BLaER1 treated with 17β-estradiol and CSF1 and Interleukin-3, amounts not matched to agents 10 nM and 100 nM (cell line): ENCODE results near the gene GREM2.

ENCODE experiments used
- H3K27ac ChIP-seq, 11 experiments: shearing (Covaris generic); formaldehyde crosslinking; 2 replicates each; pipeline ENCODE4 v1.8.1; 2022
- H3K27me3 ChIP-seq, 11 experiments: shearing (Covaris generic); formaldehyde crosslinking; 2 replicates each; pipeline ENCODE4 v1.8.1; 2022
- H3K36me3 ChIP-seq, 11 experiments: shearing (Covaris generic); formaldehyde crosslinking; 2 replicates each; pipeline ENCODE4 v1.8.1; 2022
- H3K4me1 ChIP-seq, 10 experiments: shearing (Covaris generic); formaldehyde crosslinking; 2 replicates each; pipeline ENCODE4 v1.8.1; 2022
- H3K4me2 ChIP-seq, 11 experiments: shearing (Covaris generic); formaldehyde crosslinking; 2 replicates each; pipeline ENCODE4 v1.8.1; 2022
- H3K4me3 ChIP-seq, 10 experiments: shearing (Covaris generic); formaldehyde crosslinking; 2 replicates each; pipeline ENCODE4 v1.8.1; 2022
- H3K9ac ChIP-seq, 11 experiments: shearing (Covaris generic); formaldehyde crosslinking; 2 replicates each; pipeline ENCODE4 v1.8.1; 2022
- H3K9me3 ChIP-seq, 11 experiments: shearing (Covaris generic); formaldehyde crosslinking; replicated peaks in 1 of 11; 2 replicates each; pipeline ENCODE4 v1.8.1; 2022
- H4K20me1 ChIP-seq, 11 experiments: shearing (Covaris generic); formaldehyde crosslinking; 2 replicates each; pipeline ENCODE4 v1.8.1; 2022
- Cebpa-rat ChIP-seq, 11 experiments: shearing (Covaris generic); IDR thresholded peaks; 2 replicates each; pipeline ENCODE4 v1.8.1; 2022

The GREM2 gene

GRCh38 chr1:240559781-240560180, 52.2 kb downstream of the GREM2 start:
- Histone ChIP-seq H3K36me3 (no peaks in the 10 kb centered on the region; a peak in 1 of 22 replicates), H3K9ac (no peak overlapping the region), H3K9me3 (peaks cover 7 to 47% (median 30%) of the 10 kb centered on the region in 11 experiments; a peak in 20 of 22 replicates), H3K27me3 (no peaks in the 10 kb centered on the region), H3K27ac (no peak overlapping the region), H3K4me3 (no peak overlapping the region), H3K4me1 (peaks cover 6 to 29% (median 18%) of the 10 kb centered on the region in 10 experiments; a peak in 17 of 20 replicates), H3K4me2 (0 out of 22 replicates have a peak overlapping the region, but pooled peaks of 1 of the 11 experiments have one; percentile 8), H4K20me1 (no peaks in the 10 kb centered on the region)
- no peak for TF ChIP-seq Cebpa-rat (IDR thresholded peaks at IDR 0.05)

- no peaks in the 10 kb centered on the region; a peak in 1 of 22 replicates for H3K36me3 ChIP-seq
- H4K20me1 ChIP-seq, result no peaks in the 10 kb centered on the region
- H3K4me3 ChIP-seq, result no peak overlapping the region
- H3K4me1 ChIP-seq, result peaks cover 0 to 19% (median 12%) of the 10 kb centered on the region in 10 experiments; a peak in 11 of 20 replicates
- no peak overlapping the region for H3K9ac ChIP-seq
- TF ChIP-seq Cebpa-rat (IDR thresholded peaks at IDR 0.05), result no peak
- H3K27me3 ChIP-seq, result no peaks in the 10 kb centered on the region
- peaks cover 7 to 47% (median 32%) of the 10 kb centered on the region in 11 experiments; a peak in 20 of 22 replicates for H3K9me3 ChIP-seq
- peak overlapping the region in 4 of 11 experiments; percentile 32 to 79 (median 42); a peak in 5 of 22 replicates for H3K4me2 ChIP-seq
- no peak overlapping the region for H3K27ac ChIP-seq
Measured at GRCh38 chr1:240555524-240555923, 56.4 kb downstream of the GREM2 start.

GRCh38 chr1:240553351-240553750, 58.6 kb downstream of the GREM2 start:
- H3K9me3 ChIP-seq, result peaks cover 4 to 38% (median 21%) of the 10 kb centered on the region in 11 experiments; a peak in 19 of 22 replicates
- H4K20me1 ChIP-seq, result no peaks in the 10 kb centered on the region
- no peaks in the 10 kb centered on the region; a peak in 1 of 22 replicates for H3K36me3 ChIP-seq
- H3K4me1 ChIP-seq, result peaks cover 0 to 19% (median 10%) of the 10 kb centered on the region in 10 experiments; a peak in 11 of 20 replicates
- no peak overlapping the region for H3K27ac ChIP-seq
- no peaks in the 10 kb centered on the region for H3K27me3 ChIP-seq
- no peak overlapping the region for H3K9ac ChIP-seq
- no peak overlapping the region for H3K4me3 ChIP-seq
- H3K4me2 ChIP-seq, result no peak overlapping the region
- TF ChIP-seq Cebpa-rat (IDR thresholded peaks at IDR 0.05), result no peak

- Histone ChIP-seq H3K36me3 (no peaks in the 10 kb centered on the region), H3K27ac (no peak overlapping the region), H3K4me2 (peak overlapping the region in 8 of 11 experiments; percentile 9 to 50 (median 31); a peak in 15 of 22 replicates), H3K4me1 (peaks cover 0 to 16% (median 13%) of the 10 kb centered on the region in 10 experiments; a peak in 14 of 20 replicates), H3K27me3 (no peaks in the 10 kb centered on the region), H3K4me3 (no peak overlapping the region), H3K9ac (no peak overlapping the region), H4K20me1 (no peaks in the 10 kb centered on the region), H3K9me3 (peaks cover 15 to 38% (median 26%) of the 10 kb centered on the region in 11 experiments; a peak in 20 of 22 replicates)
- TF ChIP-seq Cebpa-rat (IDR thresholded peaks at IDR 0.05), result no peak
Measured at GRCh38 chr1:240539769-240540414, 72.1 kb downstream of the GREM2 start.

GRCh38 chr1:240538776-240539430, 73.1 kb downstream of the GREM2 start:
- H3K4me3 ChIP-seq, result no peak overlapping the region
- H3K9me3 ChIP-seq, result peaks cover 10 to 29% (median 18%) of the 10 kb centered on the region in 11 experiments; a peak in 20 of 22 replicates
- no peak overlapping the region for H3K27ac ChIP-seq
- H3K36me3 ChIP-seq, result no peaks in the 10 kb centered on the region
- no peak overlapping the region for H3K9ac ChIP-seq
- peak overlapping the region in 6 of 11 experiments; percentile 16 to 50 (median 40); a peak in 9 of 22 replicates for H3K4me2 ChIP-seq
- peaks cover 0 to 16% (median 13%) of the 10 kb centered on the region in 10 experiments; a peak in 14 of 20 replicates for H3K4me1 ChIP-seq
- no peaks in the 10 kb centered on the region for H3K27me3 ChIP-seq
- TF ChIP-seq Cebpa-rat (IDR thresholded peaks at IDR 0.05), result no peak
- no peaks in the 10 kb centered on the region for H4K20me1 ChIP-seq

- no peak overlapping the region for H3K4me2 ChIP-seq
- H3K4me1 ChIP-seq, result no peaks in the 10 kb centered on the region
- no peak overlapping the region for H3K4me3 ChIP-seq
- no peak for TF ChIP-seq Cebpa-rat (IDR thresholded peaks at IDR 0.05)
- no peak overlapping the region for H3K27ac ChIP-seq
- H4K20me1 ChIP-seq, result no peaks in the 10 kb centered on the region
- H3K9me3 ChIP-seq, result peaks cover 0 to 11% (median 0%) of the 10 kb centered on the region in 11 experiments; a peak in 1 of 22 replicates
- H3K36me3 ChIP-seq, result no peaks in the 10 kb centered on the region
- H3K27me3 ChIP-seq, result no peaks in the 10 kb centered on the region
- no peak overlapping the region for H3K9ac ChIP-seq
Measured at GRCh38 chr1:240533154-240533780, 78.7 kb downstream of the GREM2 start.

- H3K36me3 ChIP-seq, result no peaks in the 10 kb centered on the region
Measured at GRCh38 chr1:240528591-240528990, 83.4 kb downstream of the GREM2 start.

GRCh38 chr1:240527086-240527485, 84.9 kb downstream of the GREM2 start:
- no peaks in the 10 kb centered on the region for H3K27me3 ChIP-seq
- peaks cover 0 to 29% (median 9%) of the 10 kb centered on the region in 10 experiments; a peak in 11 of 20 replicates for H3K4me1 ChIP-seq
- peaks cover 0 to 18% (median 6%) of the 10 kb centered on the region in 11 experiments; a peak in 13 of 22 replicates for H3K9me3 ChIP-seq
- no peak overlapping the region for H3K4me2 ChIP-seq
- no peak overlapping the region for H3K9ac ChIP-seq
- H3K4me3 ChIP-seq, result no peak overlapping the region
- TF ChIP-seq Cebpa-rat (IDR thresholded peaks at IDR 0.05), result no peak
- no peaks in the 10 kb centered on the region for H3K36me3 ChIP-seq
- H3K27ac ChIP-seq, result no peak overlapping the region
- no peaks in the 10 kb centered on the region for H4K20me1 ChIP-seq

More at GRCh38 chr1:240528591-240528990, 83.4 kb downstream of the GREM2 start:
- Histone ChIP-seq H3K9ac (no peak overlapping the region), H3K4me3 (no peak overlapping the region), H4K20me1 (no peaks in the 10 kb centered on the region), H3K9me3 (peaks cover 0 to 12% (median 0%) of the 10 kb centered on the region in 11 experiments; a peak in 2 of 22 replicates), H3K27ac (no peak overlapping the region), H3K4me2 (no peak overlapping the region), H3K27me3 (no peaks in the 10 kb centered on the region), H3K4me1 (peaks cover 0 to 18% (median 9%) of the 10 kb centered on the region in 10 experiments; a peak in 10 of 20 replicates)
- no peak for TF ChIP-seq Cebpa-rat (IDR thresholded peaks at IDR 0.05)
